ENCODE data around the gene CALM1. TPM values are rescaled to one million over a fixed set of nuclear protein-coding genes. Genes with fewer than 3 reads are reported as not detected.
A peak's percentile ranks its signal among the peaks of the same experiment; 100 is the strongest.

The CALM1 gene
- polyA plus RNA-seq, 1 donor from 2014 or later: 373 TPM

- Histone ChIP-seq H3K27me3 (ENCODE audit: insufficient read depth, low read depth, low read length) (no peaks in the 10 kb centered on the region), H3K9ac (ENCODE audit: low read length) (peak overlapping the region; percentile 98), H3K36me3 (ENCODE audit: insufficient read depth, low read length) (no peaks in the 10 kb centered on the region), H3K79me2 (replicated peaks; ENCODE audit: insufficient read depth, low read length) (no peaks in the 10 kb centered on the region), H3K27ac (ENCODE audit: low read length) (peak overlapping the region; percentile 100), H3K9me2 (ENCODE audit: insufficient read depth, low read length) (no peaks in the 10 kb centered on the region), H2AFZ (ENCODE audit: low read depth, low read length) (peak overlapping the region; percentile 88), H3K9me3 (ENCODE audit: low read length) (no peaks in the 10 kb centered on the region), H3K4me3 (ENCODE audit: low read length) (peak overlapping the region; percentile 75), H4K20me1 (ENCODE audit: insufficient read depth) (no peaks in the 10 kb centered on the region), H3F3A (ENCODE audit: insufficient read depth, low read length, poor library complexity, severe bottlenecking) (peaks cover 8% of the 10 kb centered on the region), H3K4me2 (ENCODE audit: low read length) (peak overlapping the region; percentile 81)
- TF ChIP-seq POLR2AphosphoS5 (IDR thresholded peaks at IDR 0.05): peak; percentile 75
- TF ChIP-seq REST (IDR thresholded peaks at IDR 0.05; ENCODE audit: borderline replicate concordance): no peak
These were observed 12.9 kb upstream of the CALM1 start for GRCh38 chr14:90383731-90384542.

- no peak for TF ChIP-seq POLR2AphosphoS5 (IDR thresholded peaks at IDR 0.05)
- H3K9me2 ChIP-seq (ENCODE audit: insufficient read depth, low read length): no peaks in the 10 kb centered on the region
- H3K9me3 ChIP-seq (ENCODE audit: low read length): no peaks in the 10 kb centered on the region
- H3K27ac ChIP-seq (ENCODE audit: low read length): peak overlapping the region; percentile 100
- H3F3A ChIP-seq (ENCODE audit: insufficient read depth, low read length, poor library complexity, severe bottlenecking): peaks cover 8% of the 10 kb centered on the region
- peak overlapping the region; percentile 81 for H3K4me2 ChIP-seq (ENCODE audit: low read length)
- peak overlapping the region; percentile 98 for H3K9ac ChIP-seq (ENCODE audit: low read length)
- peak overlapping the region; percentile 75 for H3K4me3 ChIP-seq (ENCODE audit: low read length)
- H3K27me3 ChIP-seq (ENCODE audit: insufficient read depth, low read depth, low read length): no peaks in the 10 kb centered on the region
- no peaks in the 10 kb centered on the region for H4K20me1 ChIP-seq (ENCODE audit: insufficient read depth)
- peak overlapping the region; percentile 88 for H2AFZ ChIP-seq (ENCODE audit: low read depth, low read length)
- no peaks in the 10 kb centered on the region for H3K79me2 ChIP-seq (replicated peaks; ENCODE audit: insufficient read depth, low read length)
- no peaks in the 10 kb centered on the region for H3K36me3 ChIP-seq (ENCODE audit: insufficient read depth, low read length)
These were observed 12.3 kb upstream of the CALM1 start for GRCh38 chr14:90384543-90384911.

- Histone ChIP-seq H3K9me2 (ENCODE audit: insufficient read depth, low read length) (no peaks in the 10 kb centered on the region), H3K27ac (ENCODE audit: low read length) (no peak overlapping the region), H3K36me3 (ENCODE audit: insufficient read depth, low read length) (no peaks in the 10 kb centered on the region), H4K20me1 (ENCODE audit: insufficient read depth) (no peaks in the 10 kb centered on the region), H3K27me3 (ENCODE audit: insufficient read depth, low read depth, low read length) (no peaks in the 10 kb centered on the region), H2AFZ (ENCODE audit: low read depth, low read length) (no peak overlapping the region), H3K4me3 (ENCODE audit: low read length) (no peak overlapping the region), H3K4me2 (ENCODE audit: low read length) (no peak overlapping the region), H3F3A (ENCODE audit: insufficient read depth, low read length, poor library complexity, severe bottlenecking) (peaks cover 8% of the 10 kb centered on the region), H3K9me3 (ENCODE audit: low read length) (no peaks in the 10 kb centered on the region), H3K9ac (ENCODE audit: low read length) (no peak overlapping the region), H3K79me2 (replicated peaks; ENCODE audit: insufficient read depth, low read length) (no peaks in the 10 kb centered on the region)
- TF ChIP-seq EZH2 (IDR thresholded peaks at IDR 0.05; ENCODE audit: borderline replicate concordance, insufficient read depth, low read length, poor library complexity, severe bottlenecking) (no peak), SMC3 (conservative IDR thresholded peaks at IDR 0.05; ENCODE audit: poor library complexity) (no peak), CTCF (IDR thresholded peaks at IDR 0.05; ENCODE audit: poor library complexity, severe bottlenecking) (no peak), MXI1 (conservative IDR thresholded peaks at IDR 0.05; ENCODE audit: poor library complexity, severe bottlenecking) (no peak), EP300 (conservative IDR thresholded peaks at IDR 0.05; ENCODE audit: poor library complexity, severe bottlenecking) (no peak)
These were observed 10.5 kb upstream of the CALM1 start for GRCh38 chr14:90386321-90386720.

Measured in neural cell (in vitro differentiated cells).